ENCODE results near the gene FAM20C.

Gene FAM20C

GRCh38 chr7:302054-302992 is 110.0 kb downstream of the FAM20C start:
- no peak for DNase-seq (ENCODE audit: low read depth, low spot score)

DNA sequence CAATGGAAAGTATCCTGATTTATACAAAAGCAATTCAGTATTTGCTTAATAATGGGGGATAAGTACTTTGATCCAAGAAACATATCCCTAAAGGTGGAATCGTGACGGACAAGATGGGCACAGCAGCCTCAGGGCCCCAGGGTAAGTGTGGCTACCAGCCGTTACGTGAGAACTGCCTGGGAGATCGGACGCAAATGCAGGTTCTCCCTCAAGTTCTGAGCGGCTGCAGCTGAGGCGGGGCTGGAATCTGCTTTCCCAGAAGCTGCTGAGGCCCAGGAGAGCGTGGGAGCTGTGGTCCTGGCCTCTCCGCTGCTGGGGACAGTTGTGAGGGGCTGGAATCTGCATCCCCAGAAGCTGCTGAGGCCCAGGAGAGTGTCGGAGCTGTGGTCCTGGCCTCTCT is 111.1 kb downstream of the FAM20C start:
- no peak for DNase-seq (ENCODE audit: low read depth, low spot score)

DNA sequence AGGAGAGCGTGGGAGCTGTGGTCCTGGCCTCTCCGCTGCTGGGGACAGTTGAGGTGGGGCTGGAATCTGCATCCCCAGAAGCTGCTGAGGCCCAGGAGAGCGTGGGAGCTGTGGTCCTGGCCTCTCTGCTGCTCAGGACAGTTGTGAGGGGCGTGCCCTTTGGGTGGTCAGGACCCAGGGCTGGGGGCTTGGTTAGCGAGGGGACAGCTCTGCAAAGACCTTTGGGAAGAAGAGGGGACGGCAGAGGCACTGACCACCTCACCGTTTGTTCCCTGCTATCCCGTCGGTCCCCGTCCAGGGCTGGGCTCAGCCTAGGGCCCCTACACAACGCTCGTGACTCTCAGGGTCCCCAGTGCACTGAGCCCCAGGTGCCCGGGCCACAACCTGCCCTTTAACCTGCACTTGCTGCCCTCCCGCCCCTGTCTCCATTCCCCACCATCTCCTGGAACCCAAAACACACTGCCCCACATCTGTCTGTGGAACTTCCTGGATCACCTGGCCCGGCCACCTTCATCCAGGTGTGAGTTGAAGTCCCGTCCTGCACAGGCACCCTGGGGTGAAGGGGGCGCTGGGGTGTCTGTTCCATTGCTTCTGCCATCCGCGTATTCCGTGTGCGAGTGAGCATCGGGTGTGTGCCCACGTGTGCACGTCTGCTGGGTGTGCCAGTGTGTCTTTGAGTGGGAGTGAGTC is 111.7 kb downstream of the FAM20C start:
- DNase-seq (ENCODE audit: low read depth, low spot score), result no peak

- DNase-seq (ENCODE audit: low read depth, low spot score), result no peak
These were observed 112.4 kb downstream of the FAM20C start for GRCh38 chr7:304574-305409.

DNA sequence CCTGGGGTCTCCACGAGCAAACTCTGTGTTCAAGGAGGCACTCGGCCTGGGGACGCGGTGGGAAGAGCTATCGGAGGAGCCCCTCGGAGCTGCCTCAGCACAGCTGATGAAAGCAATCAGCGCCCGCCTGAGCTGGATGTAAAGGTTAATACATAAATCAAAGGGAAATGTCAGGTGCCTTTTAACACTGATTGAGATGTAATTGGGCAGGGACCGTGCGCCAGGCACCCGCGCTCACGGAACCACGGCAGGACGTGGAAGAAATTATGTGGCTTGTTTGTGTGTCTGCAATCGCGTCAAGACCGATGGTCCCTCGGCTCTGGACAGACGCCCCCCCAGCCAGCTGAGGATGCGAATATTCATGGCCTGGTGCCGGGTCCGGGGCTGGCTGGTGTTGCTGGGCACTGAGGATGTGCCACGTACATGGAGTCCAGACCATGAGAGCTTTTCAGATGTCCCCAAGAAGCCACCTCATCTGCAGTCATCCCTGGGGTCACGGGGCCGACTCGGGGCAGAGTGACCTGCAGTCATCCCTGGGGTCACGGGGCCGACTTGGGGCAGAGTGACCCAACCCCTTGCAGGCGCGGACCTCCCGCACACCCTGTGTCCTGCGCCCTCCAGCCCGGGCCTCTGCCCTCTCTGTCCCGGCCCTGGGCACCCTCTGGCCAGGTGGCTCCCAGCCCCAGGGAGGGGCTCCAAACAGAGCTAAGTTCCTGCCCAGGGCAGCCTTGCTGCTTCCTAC is 113.2 kb downstream of the FAM20C start:
- no peak for DNase-seq (ENCODE audit: low read depth, low spot score)

DNA sequence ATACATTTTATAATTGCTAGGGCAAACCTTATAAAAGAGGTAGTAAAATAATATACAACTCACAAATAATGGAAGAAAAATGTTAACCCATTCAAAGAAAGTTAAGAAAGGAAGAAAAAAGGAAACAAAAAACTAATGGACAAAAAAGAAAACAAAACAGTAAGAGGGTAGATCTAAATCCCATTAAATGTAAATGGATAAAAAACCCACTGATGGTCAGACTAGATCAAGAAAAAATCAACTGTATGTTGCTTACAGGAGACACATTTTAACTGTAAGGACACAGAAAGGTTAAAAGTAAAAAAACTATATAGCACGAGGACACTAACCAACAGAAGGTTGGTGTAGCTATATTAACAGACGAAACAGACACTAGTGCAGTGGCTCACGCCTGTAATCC is 115.6 kb downstream of the FAM20C start:
- no peak for DNase-seq (ENCODE audit: low read depth, low spot score)

DNA sequence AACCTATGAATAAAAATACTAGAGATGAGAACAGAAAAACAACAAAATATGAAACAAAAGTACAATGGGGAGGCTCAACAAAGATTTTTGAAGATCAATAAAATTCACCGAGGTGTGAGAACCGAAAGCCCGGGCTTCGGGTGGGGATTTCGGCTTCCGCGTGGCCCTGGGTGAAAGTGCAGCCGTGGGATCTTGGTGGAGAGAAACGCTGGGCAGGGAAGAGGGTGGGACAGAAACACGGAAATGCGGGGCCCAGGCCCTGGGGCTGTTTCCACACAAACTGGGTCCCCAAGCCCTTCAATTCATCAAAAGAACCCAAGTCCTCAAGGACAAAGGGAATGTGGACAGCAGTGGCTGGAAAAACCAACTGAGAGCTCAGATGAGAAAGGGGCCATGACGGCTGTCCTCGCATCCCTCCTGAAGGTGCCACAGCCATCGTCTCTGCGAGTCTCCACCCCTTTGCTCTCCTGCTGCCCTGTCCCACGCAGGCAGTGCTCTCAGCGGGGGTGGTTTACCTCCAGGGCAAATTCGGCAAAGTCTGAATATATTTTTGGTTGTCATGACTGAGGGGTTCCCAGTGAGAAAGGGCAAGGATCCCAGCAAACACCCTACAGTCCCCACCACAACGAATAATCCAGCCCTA is 117.3 kb downstream of the FAM20C start:
- DNase-seq (ENCODE audit: low read depth, low spot score), result no peak
